ENCODE measurements around the gene GP1BA.
"Not testable (repeated sequence)": the region's sequence is repeated elsewhere in the genome, so short reads cannot be mapped to it uniquely, and the experiment has no call there.

The GP1BA gene

GRCh38 chr17:4902540-4902939, 29.5 kb upstream of the GP1BA start:
- H3K27ac ChIP-seq (ENCODE audit: low read depth, low read length): no peak overlapping the region
- no peaks in the 10 kb centered on the region for H3K27me3 ChIP-seq (ENCODE audit: control insufficient read depth, insufficient read depth, low read length)
- H3K9ac ChIP-seq (ENCODE audit: low read depth, low read length): no peak overlapping the region
- H3K36me3 ChIP-seq (ENCODE audit: control insufficient read depth, insufficient read depth, low read length): 0 out of 2 replicates have a peak, but pooled peaks cover under 1% of the 10 kb centered on the region
- H3K4me3 ChIP-seq (ENCODE audit: low read depth, low read length): no peak overlapping the region
- H3K9me3 ChIP-seq (ENCODE audit: control insufficient read depth, insufficient read depth, low read length): no peaks in the 10 kb centered on the region
- H3K4me1 ChIP-seq (ENCODE audit: control insufficient read depth, insufficient read depth, low read length): peaks cover 7% of the 10 kb centered on the region

GRCh38 chr17:4903051-4903818, 28.8 kb upstream of the GP1BA start, which contains the start of gene CHRNE:
TSS of gene CHRNE (minus strand) at chr17:4903098. CDS start at chr17:4903063, 35 bp downstream.
- Histone ChIP-seq H3K9ac (ENCODE audit: low read depth, low read length) (no peak within 1 kb of the TSS), H3K27me3 (ENCODE audit: control insufficient read depth, insufficient read depth, low read length) (no peaks in the 10 kb centered on the region), H3K27ac (ENCODE audit: low read depth, low read length) (no peak within 1 kb of the TSS), H3K36me3 (ENCODE audit: control insufficient read depth, insufficient read depth, low read length) (no peaks in the 10 kb centered on the region), H3K4me3 (ENCODE audit: low read depth, low read length) (no peak within 1 kb of the TSS), H3K4me1 (ENCODE audit: control insufficient read depth, insufficient read depth, low read length) (peaks cover 9% of the 10 kb centered on the region), H3K9me3 (ENCODE audit: control insufficient read depth, insufficient read depth, low read length) (no peaks in the 10 kb centered on the region)

GRCh38 chr17:4906642-4907041, 25.4 kb upstream of the GP1BA start:
- H3K27me3 ChIP-seq (ENCODE audit: control insufficient read depth, insufficient read depth, low read length); H3K9me3 ChIP-seq (ENCODE audit: control insufficient read depth, insufficient read depth, low read length); H3K27ac ChIP-seq (ENCODE audit: low read depth, low read length); H3K36me3 ChIP-seq (ENCODE audit: control insufficient read depth, insufficient read depth, low read length); H3K9ac ChIP-seq (ENCODE audit: low read depth, low read length); H3K4me3 ChIP-seq (ENCODE audit: low read depth, low read length): not testable (repeated sequence)
- peaks cover 16% of the 10 kb centered on the region for H3K4me1 ChIP-seq (ENCODE audit: control insufficient read depth, insufficient read depth, low read length)

DNA sequence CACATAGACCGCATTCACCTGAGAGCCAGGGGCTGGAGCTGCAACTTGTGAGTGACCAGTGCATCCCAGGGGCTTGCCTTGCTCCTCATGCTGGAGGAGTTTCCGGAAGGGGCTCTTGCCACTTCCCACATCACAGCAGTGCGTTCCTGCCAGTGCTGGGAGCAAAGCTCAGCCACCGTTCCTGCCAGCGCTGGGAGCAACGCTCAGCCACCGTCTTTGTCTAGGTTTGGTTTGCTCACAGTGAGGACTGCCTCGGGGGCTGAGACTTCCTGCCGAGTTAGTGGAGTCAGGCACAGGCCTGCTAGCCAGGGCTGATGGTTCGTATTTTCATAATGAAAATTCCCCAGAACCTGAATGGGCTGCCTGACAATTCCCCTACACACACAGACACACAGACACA, 23.8 kb upstream of the GP1BA start:
- H3K4me1 ChIP-seq (ENCODE audit: control insufficient read depth, insufficient read depth, low read length): peaks cover 15% of the 10 kb centered on the region
- H3K27me3 ChIP-seq (ENCODE audit: control insufficient read depth, insufficient read depth, low read length): no peaks in the 10 kb centered on the region
- H3K9ac ChIP-seq (ENCODE audit: low read depth, low read length): no peak overlapping the region
- no peaks in the 10 kb centered on the region for H3K36me3 ChIP-seq (ENCODE audit: control insufficient read depth, insufficient read depth, low read length)
- H3K9me3 ChIP-seq (ENCODE audit: control insufficient read depth, insufficient read depth, low read length): no peaks in the 10 kb centered on the region
- peak overlapping the region; percentile 67 for H3K27ac ChIP-seq (ENCODE audit: low read depth, low read length)
- H3K4me3 ChIP-seq (ENCODE audit: low read depth, low read length): no peak overlapping the region

- H3K9me3 ChIP-seq (ENCODE audit: control insufficient read depth, insufficient read depth, low read length): no peaks in the 10 kb centered on the region
- H3K27ac ChIP-seq (ENCODE audit: low read depth, low read length): peak overlapping the region; percentile 67
- H3K9ac ChIP-seq (ENCODE audit: low read depth, low read length): no peak overlapping the region
- no peaks in the 10 kb centered on the region for H3K36me3 ChIP-seq (ENCODE audit: control insufficient read depth, insufficient read depth, low read length)
- H3K4me3 ChIP-seq (ENCODE audit: low read depth, low read length): no peak overlapping the region
- peaks cover 13% of the 10 kb centered on the region; the same call in 1 of the 2 replicates for H3K4me1 ChIP-seq (ENCODE audit: control insufficient read depth, insufficient read depth, low read length)
- no peaks in the 10 kb centered on the region for H3K27me3 ChIP-seq (ENCODE audit: control insufficient read depth, insufficient read depth, low read length)
Measured at GRCh38 chr17:4908711-4909496, 23.2 kb upstream of the GP1BA start.

DNA sequence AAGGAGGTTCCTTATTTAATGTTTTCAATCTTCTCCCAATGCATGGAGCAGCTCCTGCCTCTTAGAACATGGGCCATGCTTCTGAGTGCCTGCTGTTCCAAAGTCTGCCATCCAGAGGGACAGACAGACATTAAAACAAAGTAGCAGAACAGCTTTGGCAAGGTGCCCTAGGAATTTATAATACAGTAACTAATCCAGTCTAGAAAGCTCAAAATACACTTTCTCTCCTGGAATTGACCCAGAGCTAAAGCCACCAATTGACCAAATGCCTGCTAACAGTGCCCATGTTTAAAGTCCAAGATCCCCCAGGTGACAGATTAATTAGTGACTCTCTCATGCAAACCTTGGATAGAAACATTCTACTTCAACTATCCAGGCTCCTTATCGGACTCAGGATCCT, 18.1 kb upstream of the GP1BA start:
- Histone ChIP-seq H3K4me1 (ENCODE audit: control insufficient read depth, insufficient read depth, low read length) (peaks cover 6% of the 10 kb centered on the region; the same call in 1 of the 2 replicates), H3K27ac (ENCODE audit: low read depth, low read length) (no peak overlapping the region), H3K36me3 (ENCODE audit: control insufficient read depth, insufficient read depth, low read length) (no peaks in the 10 kb centered on the region), H3K9me3 (ENCODE audit: control insufficient read depth, insufficient read depth, low read length) (no peaks in the 10 kb centered on the region), H3K4me3 (ENCODE audit: low read depth, low read length) (no peak overlapping the region), H3K9ac (ENCODE audit: low read depth, low read length) (no peak overlapping the region), H3K27me3 (ENCODE audit: control insufficient read depth, insufficient read depth, low read length) (no peaks in the 10 kb centered on the region)

- not testable (repeated sequence) for H3K27me3 ChIP-seq (ENCODE audit: control insufficient read depth, insufficient read depth, low read length)
Measured at GRCh38 chr17:4914551-4914950, 17.5 kb upstream of the GP1BA start.

GRCh38 chr17:4919511-4920047, 12.5 kb upstream of the GP1BA start:
- Histone ChIP-seq H3K4me3 (ENCODE audit: low read depth, low read length) (no peak overlapping the region), H3K9me3 (ENCODE audit: control insufficient read depth, insufficient read depth, low read length) (no peaks in the 10 kb centered on the region), H3K9ac (ENCODE audit: low read depth, low read length) (no peak overlapping the region), H3K27ac (ENCODE audit: low read depth, low read length) (no peak overlapping the region), H3K27me3 (ENCODE audit: control insufficient read depth, insufficient read depth, low read length) (no peaks in the 10 kb centered on the region), H3K36me3 (ENCODE audit: control insufficient read depth, insufficient read depth, low read length) (no peaks in the 10 kb centered on the region), H3K4me1 (ENCODE audit: control insufficient read depth, insufficient read depth, low read length) (peaks cover 4% of the 10 kb centered on the region; the same call in 1 of the 2 replicates)

More at GRCh38 chr17:4914551-4914950, 17.5 kb upstream of the GP1BA start:
- not testable (repeated sequence) for H3K9me3 ChIP-seq (ENCODE audit: control insufficient read depth, insufficient read depth, low read length); H3K36me3 ChIP-seq (ENCODE audit: control insufficient read depth, insufficient read depth, low read length); H3K27ac ChIP-seq (ENCODE audit: low read depth, low read length); H3K9ac ChIP-seq (ENCODE audit: low read depth, low read length); H3K4me3 ChIP-seq (ENCODE audit: low read depth, low read length); H3K4me1 ChIP-seq (ENCODE audit: control insufficient read depth, insufficient read depth, low read length)

DNA sequence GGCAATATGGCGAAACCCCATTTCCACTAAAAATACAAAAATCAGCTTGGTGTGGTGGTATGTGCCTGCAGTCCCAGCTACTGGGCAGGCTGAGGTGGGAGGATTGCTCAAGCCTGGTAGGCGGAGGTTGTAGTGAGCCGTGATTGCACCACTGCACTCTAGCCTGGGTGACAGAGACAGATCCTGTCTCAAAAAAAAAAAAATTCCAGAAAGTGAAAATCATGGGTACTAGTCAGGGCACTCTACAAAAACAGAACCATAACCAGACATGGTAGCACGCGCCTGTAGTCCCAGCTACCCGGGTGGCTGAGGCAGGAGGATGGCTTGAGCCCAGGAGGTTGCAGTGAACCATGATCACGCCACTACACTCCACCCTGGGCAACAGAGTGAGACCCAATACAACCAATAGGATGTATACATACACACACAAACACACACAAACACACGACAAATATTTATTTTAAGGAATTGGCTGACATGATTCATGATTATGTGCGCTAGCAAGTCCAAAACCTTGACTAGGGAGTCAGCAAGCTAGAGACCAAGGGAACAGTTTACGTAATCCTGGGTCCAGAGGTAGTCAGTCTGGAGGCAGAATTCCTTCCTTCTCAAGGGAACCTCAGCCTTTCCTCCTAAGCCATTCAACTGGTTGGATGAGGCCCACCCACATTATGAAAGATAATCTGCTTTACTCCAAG, 11.6 kb upstream of the GP1BA start:
- H3K9me3 ChIP-seq (ENCODE audit: control insufficient read depth, insufficient read depth, low read length): no peaks in the 10 kb centered on the region
- no peak overlapping the region for H3K4me3 ChIP-seq (ENCODE audit: low read depth, low read length)
- no peaks in the 10 kb centered on the region for H3K27me3 ChIP-seq (ENCODE audit: control insufficient read depth, insufficient read depth, low read length)
- H3K27ac ChIP-seq (ENCODE audit: low read depth, low read length): no peak overlapping the region
- H3K9ac ChIP-seq (ENCODE audit: low read depth, low read length): no peak overlapping the region
- no peaks in the 10 kb centered on the region for H3K36me3 ChIP-seq (ENCODE audit: control insufficient read depth, insufficient read depth, low read length)
- H3K4me1 ChIP-seq (ENCODE audit: control insufficient read depth, insufficient read depth, low read length): peaks cover 4% of the 10 kb centered on the region; the same call in 1 of the 2 replicates

GRCh38 chr17:4921320-4921719, 10.8 kb upstream of the GP1BA start:
- H3K9ac ChIP-seq (ENCODE audit: low read depth, low read length): no peak overlapping the region
- H3K9me3 ChIP-seq (ENCODE audit: control insufficient read depth, insufficient read depth, low read length): no peaks in the 10 kb centered on the region
- H3K4me3 ChIP-seq (ENCODE audit: low read depth, low read length): no peak overlapping the region
- no peaks in the 10 kb centered on the region for H3K36me3 ChIP-seq (ENCODE audit: control insufficient read depth, insufficient read depth, low read length)
- H3K27ac ChIP-seq (ENCODE audit: low read depth, low read length): no peak overlapping the region
- peaks cover 4% of the 10 kb centered on the region; the same call in 1 of the 2 replicates for H3K4me1 ChIP-seq (ENCODE audit: control insufficient read depth, insufficient read depth, low read length)
- H3K27me3 ChIP-seq (ENCODE audit: control insufficient read depth, insufficient read depth, low read length): no peaks in the 10 kb centered on the region
